HG03521 (cell line): ENCODE data around the gene SLFN5.
A peak's percentile ranks its signal among the peaks of the same experiment; 100 is the strongest.
"Not testable (repeated sequence)": the region's sequence is repeated elsewhere in the genome, so short reads cannot be mapped to it uniquely, and the experiment has no call there.

Source experiments
- ATAC-seq: cut with Tn5 transposase; IDR thresholded peaks from one replicate; pipeline ENCODE4 v1.9.1; 2021; ENCODE audit warnings: mild to moderate bottlenecking, moderate library complexity; ENCODE audit not compliant: unreplicated experiment

The SLFN5 gene

GRCh38 chr17:35242805-35243560, at the start of gene SLFN5:
SLFN5 (plus strand) TSS chr17:35243072; CDS start chr17:35258691, 15,619 bp downstream.
- ATAC-seq = peak; percentile 76

GRCh38 chr17:35194001-35194400, 48.9 kb upstream of the SLFN5 start, which contains the start of gene SLC35G3:
SLC35G3 (minus strand) TSS chr17:35194393; CDS start chr17:35194307, 86 bp downstream.
- not testable (repeated sequence) for ATAC-seq

- ATAC-seq = not testable (repeated sequence)
Measured at GRCh38 chr17:35195062-35195461, 47.8 kb upstream of the SLFN5 start.

- not testable (repeated sequence) for ATAC-seq
Measured at GRCh38 chr17:35202582-35202981, 40.3 kb upstream of the SLFN5 start.

- no peak for ATAC-seq
Measured at GRCh38 chr17:35210741-35211140, 32.1 kb upstream of the SLFN5 start.

GRCh38 chr17:35212668-35213067, 30.2 kb upstream of the SLFN5 start:
- no peak for ATAC-seq

GRCh38 chr17:35213412-35213940, 29.4 kb upstream of the SLFN5 start:
- no peak for ATAC-seq

GRCh38 chr17:35214192-35214591, 28.7 kb upstream of the SLFN5 start:
- ATAC-seq = no peak

GRCh38 chr17:35214631-35215273, 28.1 kb upstream of the SLFN5 start:
- ATAC-seq = no peak

GRCh38 chr17:35217107-35217506, 25.8 kb upstream of the SLFN5 start:
- no peak for ATAC-seq

GRCh38 chr17:35218915-35219314, 24.0 kb upstream of the SLFN5 start:
- no peak for ATAC-seq

GRCh38 chr17:35222452-35222851, 20.4 kb upstream of the SLFN5 start:
- ATAC-seq = no peak

- ATAC-seq = no peak
Measured at GRCh38 chr17:35224436-35224835, 18.4 kb upstream of the SLFN5 start.

GRCh38 chr17:35227546-35227945, 15.3 kb upstream of the SLFN5 start:
- ATAC-seq = no peak

GRCh38 chr17:35229638-35230037, 13.2 kb upstream of the SLFN5 start:
- ATAC-seq = no peak

GRCh38 chr17:35234315-35234714, 8.6 kb upstream of the SLFN5 start:
- not testable (repeated sequence) for ATAC-seq

GRCh38 chr17:35235289-35235688, 7.6 kb upstream of the SLFN5 start:
- ATAC-seq = no peak

GRCh38 chr17:35235917-35236316, 7.0 kb upstream of the SLFN5 start:
- no peak for ATAC-seq

GRCh38 chr17:35236821-35237220, 6.1 kb upstream of the SLFN5 start:
- ATAC-seq = no peak

- ATAC-seq = no peak
Measured at GRCh38 chr17:35238821-35239220, 4.1 kb upstream of the SLFN5 start.

GRCh38 chr17:35239823-35240222, 3.0 kb upstream of the SLFN5 start:
- ATAC-seq = no peak

- no peak for ATAC-seq
Measured at GRCh38 chr17:35240861-35241260, 2.0 kb upstream of the SLFN5 start.
